ENCODE data around the gene GH2.
A peak's percentile ranks its signal among the peaks of the same experiment; 100 is the strongest.

GH2 gene

DNA sequence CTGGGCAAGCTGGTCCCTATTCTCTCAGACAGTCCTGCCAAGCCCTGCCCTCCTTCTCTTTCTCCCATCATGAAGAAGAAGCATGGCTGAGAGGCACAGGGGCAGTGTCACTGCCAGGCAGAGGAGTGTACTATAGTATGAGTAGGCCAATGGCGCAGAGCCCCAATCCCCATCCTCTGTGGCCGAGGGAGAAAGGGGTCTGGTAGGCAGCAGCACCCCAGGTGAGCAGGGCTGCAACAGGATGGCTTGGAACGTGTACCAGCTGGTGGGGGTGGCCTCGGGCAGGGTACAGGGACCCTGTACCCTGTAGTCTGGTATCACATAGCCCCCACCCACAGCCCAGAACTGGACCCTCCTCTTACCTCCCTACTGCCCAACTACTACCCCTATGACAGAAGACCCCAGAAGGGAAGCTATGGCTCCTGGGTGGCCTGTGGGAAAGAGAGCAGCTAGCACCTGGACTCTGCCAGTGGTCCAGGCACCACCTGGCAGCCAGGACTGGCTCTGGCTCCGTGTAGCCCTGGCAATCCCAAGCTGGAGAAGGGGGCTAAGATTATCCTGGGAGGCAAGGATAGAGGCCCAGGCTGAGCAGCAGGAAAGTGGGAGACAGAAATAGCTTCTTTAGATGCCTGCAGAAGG lies 43.7 kb downstream of the GH2 start:
- H2BK5ac ChIP-seq (ENCODE audit: low read length) = no peak overlapping the region
- no peak overlapping the region for H3K4me3 ChIP-seq (ENCODE audit: low read length in 2 of 2)
- H2AFZ ChIP-seq (ENCODE audit: low read length) = no peak overlapping the region

GRCh38 chr17:63837480-63837879 lies 44.3 kb downstream of the GH2 start:
- Histone ChIP-seq H2AFZ (ENCODE audit: low read length) (no peak overlapping the region), H2BK120ac (ENCODE audit: low read depth, low read length) (no peak overlapping the region), H3K4me2 (ENCODE audit: insufficient read depth, low read length, poor library complexity, severe bottlenecking) (no peak overlapping the region), H3K4me3 (ENCODE audit: low read length in 2 of 2) (no peak overlapping the region), H3K9me3 (replicated peaks in 1 of 2; ENCODE audit: control insufficient read depth in 2 of 2, insufficient read depth in 1 of 2, low read depth in 1 of 2, low read length in 2 of 2) (no peaks in the 10 kb centered on the region), H2BK15ac (ENCODE audit: low read length) (no peak overlapping the region), H3K14ac (ENCODE audit: low read length) (no peak overlapping the region), H3K36me3 (replicated peaks in 1 of 2; ENCODE audit: control insufficient read depth in 2 of 2, insufficient read depth in 2 of 2, low read length in 2 of 2) (peaks cover 26 to 57% of the 10 kb centered on the region in 2 donors), H4K91ac (ENCODE audit: low read depth, low read length, poor library complexity) (no peak overlapping the region), H2BK5ac (ENCODE audit: low read length) (no peak overlapping the region), H3K4ac (ENCODE audit: low read length) (no peak overlapping the region), H3K27ac (replicated peaks; ENCODE audit: low read length) (no peak overlapping the region), H3K18ac (ENCODE audit: low read length) (no peak overlapping the region), H3K9ac (ENCODE audit: low read depth, low read length, poor library complexity) (peak overlapping the region; percentile 6), H2AK5ac (ENCODE audit: low read depth, low read length) (no peak overlapping the region), H3K23ac (ENCODE audit: low read depth, low read length, poor library complexity) (no peak overlapping the region), H3K27me3 (ENCODE audit: control insufficient read depth in 3 of 3, insufficient read depth in 3 of 3, low read depth in 1 of 3, low read length in 3 of 3) (no peaks in the 10 kb centered on the region), H3K4me1 (ENCODE audit: control insufficient read depth in 2 of 2, insufficient read depth in 1 of 2, low read depth in 1 of 2, low read length in 2 of 2) (peaks cover 7 to 13% of the 10 kb centered on the region in 2 donors), H2BK12ac (ENCODE audit: low read length) (no peak overlapping the region), H4K8ac (ENCODE audit: low read depth, low read length) (no peak overlapping the region), H3K79me1 (ENCODE audit: low read depth, low read length) (peaks cover 6% of the 10 kb centered on the region)
- DNase-seq (ENCODE audit: low spot score) = no peak
- WGBS, 2 donors (ENCODE audit: extremely low coverage in 2 of 2, insufficient read length in 2 of 2, insufficient replicate concordance in 1 of 2) = no CpG with 5 or more reads among the region's 12 CpGs

More for the DNA sequence above, 43.7 kb downstream of the GH2 start:
- H3K4ac ChIP-seq (ENCODE audit: low read length) = no peak overlapping the region
- no peaks in the 10 kb centered on the region for H3K9me3 ChIP-seq (replicated peaks in 1 of 2; ENCODE audit: control insufficient read depth in 2 of 2, insufficient read depth in 1 of 2, low read depth in 1 of 2, low read length in 2 of 2)
- no peak overlapping the region for H3K23ac ChIP-seq (ENCODE audit: low read depth, low read length, poor library complexity)
- H2BK15ac ChIP-seq (ENCODE audit: low read length) = no peak overlapping the region
- no peak overlapping the region for H3K14ac ChIP-seq (ENCODE audit: low read length)
- H3K27me3 ChIP-seq (ENCODE audit: control insufficient read depth in 3 of 3, insufficient read depth in 3 of 3, low read depth in 1 of 3, low read length in 3 of 3) = no peaks in the 10 kb centered on the region
- H4K91ac ChIP-seq (ENCODE audit: low read depth, low read length, poor library complexity) = no peak overlapping the region
- peaks cover 6% of the 10 kb centered on the region for H3K79me1 ChIP-seq (ENCODE audit: low read depth, low read length)
- no peak overlapping the region for H2BK12ac ChIP-seq (ENCODE audit: low read length)
- peaks cover 7 to 13% of the 10 kb centered on the region in 2 donors for H3K4me1 ChIP-seq (ENCODE audit: control insufficient read depth in 2 of 2, insufficient read depth in 1 of 2, low read depth in 1 of 2, low read length in 2 of 2)
- no CpG with 5 or more reads among the region's 5 CpGs for WGBS, 2 donors (ENCODE audit: extremely low coverage in 2 of 2, insufficient read length in 2 of 2, insufficient replicate concordance in 1 of 2)
- no peak overlapping the region for H3K4me2 ChIP-seq (ENCODE audit: insufficient read depth, low read length, poor library complexity, severe bottlenecking)
- H4K8ac ChIP-seq (ENCODE audit: low read depth, low read length) = no peak overlapping the region
- DNase-seq (ENCODE audit: low spot score) = no peak
- H3K18ac ChIP-seq (ENCODE audit: low read length) = no peak overlapping the region
- H3K9ac ChIP-seq (ENCODE audit: low read depth, low read length, poor library complexity) = no peak overlapping the region
- no peak overlapping the region for H2BK120ac ChIP-seq (ENCODE audit: low read depth, low read length)
- peaks cover 21 to 51% of the 10 kb centered on the region in 2 donors for H3K36me3 ChIP-seq (replicated peaks in 1 of 2; ENCODE audit: control insufficient read depth in 2 of 2, insufficient read depth in 2 of 2, low read length in 2 of 2)
- no peak overlapping the region for H3K27ac ChIP-seq (replicated peaks; ENCODE audit: low read length)
- no peak overlapping the region for H2AK5ac ChIP-seq (ENCODE audit: low read depth, low read length)

DNA sequence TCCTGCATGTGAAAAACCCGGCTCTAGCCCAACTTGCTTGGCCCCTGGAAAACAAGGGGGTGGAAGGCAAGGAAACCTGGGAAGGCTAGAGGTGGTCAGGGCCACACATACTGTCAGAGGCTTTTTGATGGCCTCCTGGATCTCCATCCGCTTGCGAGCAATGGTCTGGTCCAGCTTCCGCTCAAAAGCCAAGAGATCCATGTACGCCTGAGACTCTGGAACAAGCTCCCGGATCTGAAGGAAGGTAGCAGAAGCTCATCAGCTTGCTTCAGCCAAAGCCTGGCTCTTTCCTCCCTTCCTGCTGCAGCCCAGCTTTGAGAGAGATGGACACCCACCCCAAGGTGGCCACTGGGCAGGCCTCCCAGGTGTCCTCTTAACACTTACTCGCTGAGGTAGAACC lies 44.9 kb downstream of the GH2 start:
- no peak overlapping the region for H2BK5ac ChIP-seq (ENCODE audit: low read length)
- no peak overlapping the region for H4K91ac ChIP-seq (ENCODE audit: low read depth, low read length, poor library complexity)
- no peaks in the 10 kb centered on the region for H3K9me3 ChIP-seq (replicated peaks in 1 of 2; ENCODE audit: control insufficient read depth in 2 of 2, insufficient read depth in 1 of 2, low read depth in 1 of 2, low read length in 2 of 2)
- H2BK12ac ChIP-seq (ENCODE audit: low read length) = no peak overlapping the region
- no peak overlapping the region for H2BK15ac ChIP-seq (ENCODE audit: low read length)
- no peak overlapping the region for H3K23ac ChIP-seq (ENCODE audit: low read depth, low read length, poor library complexity)
- H3K4ac ChIP-seq (ENCODE audit: low read length) = no peak overlapping the region
- H3K18ac ChIP-seq (ENCODE audit: low read length) = no peak overlapping the region
- H2AFZ ChIP-seq (ENCODE audit: low read length) = no peak overlapping the region
- no peak overlapping the region for H3K14ac ChIP-seq (ENCODE audit: low read length)
- H3K4me2 ChIP-seq (ENCODE audit: insufficient read depth, low read length, poor library complexity, severe bottlenecking) = no peak overlapping the region
- H2AK5ac ChIP-seq (ENCODE audit: low read depth, low read length) = no peak overlapping the region
- H4K8ac ChIP-seq (ENCODE audit: low read depth, low read length) = no peak overlapping the region
- H3K9ac ChIP-seq (ENCODE audit: low read depth, low read length, poor library complexity) = no peak overlapping the region
- H2BK120ac ChIP-seq (ENCODE audit: low read depth, low read length) = no peak overlapping the region
- peaks cover 32 to 64% of the 10 kb centered on the region in 2 donors for H3K36me3 ChIP-seq (replicated peaks in 1 of 2; ENCODE audit: control insufficient read depth in 2 of 2, insufficient read depth in 2 of 2, low read length in 2 of 2)
- no CpG with 5 or more reads among the region's 7 CpGs for WGBS, 2 donors (ENCODE audit: extremely low coverage in 2 of 2, insufficient read length in 2 of 2, insufficient replicate concordance in 1 of 2)
- no peaks in the 10 kb centered on the region for H3K27me3 ChIP-seq (ENCODE audit: control insufficient read depth in 3 of 3, insufficient read depth in 3 of 3, low read depth in 1 of 3, low read length in 3 of 3)
- no peak overlapping the region for H3K27ac ChIP-seq (replicated peaks; ENCODE audit: low read length)
- peaks cover 6% of the 10 kb centered on the region for H3K79me1 ChIP-seq (ENCODE audit: low read depth, low read length)
- peaks cover 7 to 13% of the 10 kb centered on the region in 2 donors for H3K4me1 ChIP-seq (ENCODE audit: control insufficient read depth in 2 of 2, insufficient read depth in 1 of 2, low read depth in 1 of 2, low read length in 2 of 2)
- H3K4me3 ChIP-seq (ENCODE audit: low read length in 2 of 2) = no peak overlapping the region
- no peak for DNase-seq (ENCODE audit: low spot score)

DNA sequence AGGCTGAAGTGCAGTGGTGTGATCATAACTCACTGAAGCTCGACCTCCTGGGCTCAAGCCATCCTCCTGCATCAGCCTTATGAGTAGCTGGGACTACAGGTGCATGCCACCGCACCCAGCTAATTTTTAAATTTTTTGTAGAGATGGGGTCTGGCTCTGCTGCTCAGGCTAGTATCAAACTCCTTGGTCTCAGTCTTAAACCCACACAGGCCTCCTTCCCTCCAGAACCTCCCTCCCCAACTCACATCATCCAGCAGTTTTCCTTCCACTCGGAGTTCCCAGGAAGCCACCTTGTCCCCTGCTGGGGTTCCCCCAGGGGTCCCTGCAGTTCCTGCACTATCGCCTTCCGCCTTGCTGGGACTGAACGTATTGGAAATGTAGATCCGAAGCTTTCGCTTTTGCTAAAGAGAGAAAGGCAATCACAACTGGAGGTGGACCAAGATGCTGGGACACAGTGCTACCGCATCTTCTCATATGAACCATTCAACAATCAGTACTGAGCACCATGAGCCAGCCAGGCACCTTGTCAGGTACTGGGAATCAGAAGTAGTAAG lies 46.5 kb downstream of the GH2 start:
- H3K23ac ChIP-seq (ENCODE audit: low read depth, low read length, poor library complexity) = no peak overlapping the region
- H3K27me3 ChIP-seq (ENCODE audit: control insufficient read depth in 3 of 3, insufficient read depth in 3 of 3, low read depth in 1 of 3, low read length in 3 of 3) = no peaks in the 10 kb centered on the region
- H3K36me3 ChIP-seq (replicated peaks in 1 of 2; ENCODE audit: control insufficient read depth in 2 of 2, insufficient read depth in 2 of 2, low read length in 2 of 2) = peaks cover 47 to 80% of the 10 kb centered on the region in 2 donors
- no peak overlapping the region for H2BK15ac ChIP-seq (ENCODE audit: low read length)
- H3K14ac ChIP-seq (ENCODE audit: low read length) = no peak overlapping the region
- no peak overlapping the region for H2BK5ac ChIP-seq (ENCODE audit: low read length)
- H4K91ac ChIP-seq (ENCODE audit: low read depth, low read length, poor library complexity) = no peak overlapping the region
- H3K9ac ChIP-seq (ENCODE audit: low read depth, low read length, poor library complexity) = no peak overlapping the region
- H3K18ac ChIP-seq (ENCODE audit: low read length) = no peak overlapping the region
- no peak overlapping the region for H4K8ac ChIP-seq (ENCODE audit: low read depth, low read length)
- no peak for DNase-seq (ENCODE audit: low spot score)
- no peak overlapping the region for H3K4me3 ChIP-seq (ENCODE audit: low read length in 2 of 2)
- no peak overlapping the region for H3K4me2 ChIP-seq (ENCODE audit: insufficient read depth, low read length, poor library complexity, severe bottlenecking)
- no peak overlapping the region for H2BK12ac ChIP-seq (ENCODE audit: low read length)
- no peak overlapping the region for H2BK120ac ChIP-seq (ENCODE audit: low read depth, low read length)
- whole genome bisulfite sequencing, 2 donors (ENCODE audit: extremely low coverage in 2 of 2, insufficient read length in 2 of 2, insufficient replicate concordance in 1 of 2) = no CpG with 5 or more reads among the region's 9 CpGs
- H3K79me1 ChIP-seq (ENCODE audit: low read depth, low read length) = peaks cover 2% of the 10 kb centered on the region
- H3K27ac ChIP-seq (replicated peaks; ENCODE audit: low read length) = no peak overlapping the region
- H2AK5ac ChIP-seq (ENCODE audit: low read depth, low read length) = no peak overlapping the region
- H3K4ac ChIP-seq (ENCODE audit: low read length) = no peak overlapping the region
- H3K9me3 ChIP-seq (replicated peaks in 1 of 2; ENCODE audit: control insufficient read depth in 2 of 2, insufficient read depth in 1 of 2, low read depth in 1 of 2, low read length in 2 of 2) = no peaks in the 10 kb centered on the region
- no peak overlapping the region for H2AFZ ChIP-seq (ENCODE audit: low read length)
- H3K4me1 ChIP-seq (ENCODE audit: control insufficient read depth in 2 of 2, insufficient read depth in 1 of 2, low read depth in 1 of 2, low read length in 2 of 2) = peaks cover 0 to 7% of the 10 kb centered on the region in 2 donors
